GM23338 (cell line): ENCODE data around the gene SERPINB12. TPM values are rescaled to one million over a fixed set of nuclear protein-coding genes. Genes with fewer than 3 reads are reported as not detected.
A peak's percentile ranks its signal among the peaks of the same experiment; 100 is the strongest.

Experiments
- ATAC-seq: fragments of 200-7000 bp; cut with Tn5 transposase; 3 replicates; pipeline ENCODE4 v1.9.1; 2020
- DNase-seq: peaks from one replicate; pipeline ENCODE4 v3.0.0-alpha.2; 2015; ENCODE audit warnings: low spot score
- H2AFZ ChIP-seq: fragments of 200-600 bp; sonication (generic); 2 replicates; pipeline ENCODE4 v1.8.0; 2016; ENCODE audit warnings: antibody characterized with exemption, mild to moderate bottlenecking, moderate library complexity
- H3F3A ChIP-seq: fragments of 200-600 bp; sonication (generic); replicated peaks from 2 replicates; pipeline ENCODE4 v1.8.0; 2017; ENCODE audit warnings: antibody characterized with exemption, mixed run types, low read depth
- H3K27ac ChIP-seq: fragments of 200-600 bp; sonication (generic); 2 replicates; pipeline ENCODE4 v1.6.1; 2016; ENCODE audit warnings: low read depth
- H3K27me3 ChIP-seq: fragments of 200-600 bp; sonication (generic); 2 replicates; pipeline ENCODE4 v1.8.0; 2016; ENCODE audit warnings: mild to moderate bottlenecking, mixed run types, moderate library complexity; ENCODE audit not compliant: insufficient read depth
- H3K36me3 ChIP-seq: fragments of 200-600 bp; sonication (generic); 2 replicates; pipeline ENCODE4 v1.8.0; 2016; ENCODE audit warnings: mild to moderate bottlenecking; ENCODE audit not compliant: insufficient read depth
- H3K4me1 ChIP-seq: fragments of 200-600 bp; sonication (generic); 2 replicates; pipeline ENCODE4 v1.8.0; 2016; ENCODE audit warnings: mild to moderate bottlenecking, moderate library complexity; ENCODE audit not compliant: insufficient read depth
- H3K4me2 ChIP-seq: fragments of 200-600 bp; sonication (generic); 2 replicates; pipeline ENCODE4 v1.7.1; 2017; ENCODE audit warnings: mixed run types
- H3K4me3 ChIP-seq: fragments of 200-600 bp; sonication (generic); 2 replicates; pipeline ENCODE4 v1.6.1; 2016; ENCODE audit warnings: mixed run types
- H3K79me2 ChIP-seq: fragments of 200-600 bp; sonication (generic); replicated peaks from 2 replicates; pipeline ENCODE4 v1.8.0; 2017; ENCODE audit warnings: mild to moderate bottlenecking; ENCODE audit not compliant: insufficient read depth
- H3K9me2 ChIP-seq: fragments of 200-600 bp; sonication (generic); 2 replicates; pipeline ENCODE4 v1.8.0; 2017; ENCODE audit not compliant: insufficient read depth
- H4K20me1 ChIP-seq: fragments of 200-600 bp; sonication (generic); replicated peaks from 2 replicates; pipeline ENCODE4 v1.8.0; 2017; ENCODE audit warnings: mild to moderate bottlenecking; ENCODE audit not compliant: insufficient read depth
- H3K27ac Mint-ChIP-seq: 2 replicates; pipeline ENCODE4 v1.8.0; 2020; ENCODE audit warnings: inconsistent platforms, mild to moderate bottlenecking, moderate library complexity, mixed read lengths
- H3K27me3 Mint-ChIP-seq: 3 replicates; pipeline ENCODE4 v1.8.0; 2022; ENCODE audit warnings: low read depth, mild to moderate bottlenecking, moderate library complexity, mixed read lengths, inconsistent platforms; ENCODE audit not compliant: insufficient read depth, poor library complexity
- H3K36me3 Mint-ChIP-seq: 3 replicates; pipeline ENCODE4 v1.8.0; 2021; ENCODE audit warnings: low read depth, mild to moderate bottlenecking, inconsistent platforms, moderate library complexity, mixed read lengths
- H3K4me1 Mint-ChIP-seq: 3 replicates; pipeline ENCODE4 v1.8.0; 2020; ENCODE audit warnings: mild to moderate bottlenecking, inconsistent platforms, mixed read lengths
- H3K4me3 Mint-ChIP-seq: 3 replicates; pipeline ENCODE4 v1.8.0; 2021; ENCODE audit warnings: moderate library complexity, mild to moderate bottlenecking, inconsistent platforms, mixed read lengths
- H3K9me3 Mint-ChIP-seq: 3 replicates; pipeline ENCODE4 v1.8.0; 2020; ENCODE audit warnings: moderate library complexity, mild to moderate bottlenecking, inconsistent platforms, mixed read lengths
- CREB1 ChIP-seq: fragments of 250-450 bp; sonication (Bioruptor Pico); IDR thresholded peaks from 2 replicates; pipeline ENCODE4 v1.5.0; 2020; ENCODE audit warnings: low read depth, mild to moderate bottlenecking, moderate library complexity
- EZH2 ChIP-seq: fragments of 200-600 bp; sonication (generic); IDR thresholded peaks from one replicate; pipeline ENCODE4 v1.8.0; 2017; ENCODE audit warnings: antibody characterized with exemption, mild to moderate bottlenecking, low read depth; ENCODE audit not compliant: unreplicated experiment
- EZH2phosphoT487 ChIP-seq: fragments of 200-600 bp; sonication (generic); IDR thresholded peaks from one replicate; pipeline ENCODE4 v1.8.1; 2018; ENCODE audit warnings: antibody characterized with exemption; ENCODE audit not compliant: unreplicated experiment
- JUNB ChIP-seq: IDR thresholded peaks from one replicate; pipeline ENCODE4 v1.6.1; 2016; ENCODE audit warnings: antibody characterized with exemption; ENCODE audit not compliant: unreplicated experiment
- NANOG ChIP-seq: IDR thresholded peaks from 2 replicates; pipeline ENCODE4 v1.6.1; 2016; ENCODE audit warnings: antibody characterized with exemption, borderline replicate concordance
- POLR2AphosphoS5 ChIP-seq: IDR thresholded peaks from 2 replicates; pipeline ENCODE4 v1.6.1; 2016; ENCODE audit warnings: antibody characterized with exemption, low read depth
- STAT1 ChIP-seq: IDR thresholded peaks from one replicate; pipeline ENCODE4 v1.6.1; 2016; ENCODE audit warnings: antibody characterized with exemption; ENCODE audit not compliant: unreplicated experiment
- ZNF114 ChIP-seq: fragments of 250-450 bp; sonication (Bioruptor Pico); IDR thresholded peaks from 2 replicates; pipeline ENCODE4 v1.5.0; 2020; ENCODE audit warnings: mild to moderate bottlenecking, moderate library complexity
- ZNF331 ChIP-seq: fragments of 250-450 bp; sonication (Bioruptor Pico); IDR thresholded peaks from 2 replicates; pipeline ENCODE4 v1.5.0; 2020; ENCODE audit warnings: low read depth, mild to moderate bottlenecking, moderate library complexity
- polyA plus RNA-seq: library from polyadenylated mRNA; unstranded; fragments of >200 nt; fragmentation: Nextera tagmentation; extraction: Ambion mirVana; gene quantifications from 2 replicates; pipeline ENCODE4 v1.2.1, GENCODE V29; 2016
- total RNA-seq: library from RNA; depleted of rRNA; stranded (reverse); fragments of >200 nt; shearing (Covaris generic); gene quantifications from 2 replicates; pipeline ENCODE4 v1.2.3, GENCODE V29; 2014
- TF ChIP-seq, protein P1 (sequence below), 2 experiments: fragments of 200-600 bp in 1 of 2; sonication (generic) in 1 of 2; conservative IDR thresholded peaks; 2 replicates each; pipeline versions ENCODE4 v1.5.1 to v1.6.1; 2016 to 2017; ENCODE audit warnings: antibody characterized with exemption in 2 of 2, low read depth in 2 of 2, mild to moderate bottlenecking in 2 of 2, moderate library complexity in 1 of 2
- TF ChIP-seq, protein P2 (sequence below): fragments of 250-450 bp; sonication (Bioruptor Pico); IDR thresholded peaks from 2 replicates; pipeline ENCODE4 v1.5.0; 2020; ENCODE audit warnings: mild to moderate bottlenecking, moderate library complexity
- TF ChIP-seq, protein P3 (sequence below): IDR thresholded peaks from one replicate; pipeline ENCODE4 v1.6.1; 2018; ENCODE audit warnings: antibody characterized with exemption; ENCODE audit not compliant: unreplicated experiment
- TF ChIP-seq, protein P4 (sequence below): IDR thresholded peaks from 2 replicates; pipeline ENCODE4 v1.6.1; 2016; ENCODE audit warnings: antibody characterized with exemption

SERPINB12 gene
- total and polyA plus RNA-seq, 2 experiments from 2014 or later: not detected

DNA sequence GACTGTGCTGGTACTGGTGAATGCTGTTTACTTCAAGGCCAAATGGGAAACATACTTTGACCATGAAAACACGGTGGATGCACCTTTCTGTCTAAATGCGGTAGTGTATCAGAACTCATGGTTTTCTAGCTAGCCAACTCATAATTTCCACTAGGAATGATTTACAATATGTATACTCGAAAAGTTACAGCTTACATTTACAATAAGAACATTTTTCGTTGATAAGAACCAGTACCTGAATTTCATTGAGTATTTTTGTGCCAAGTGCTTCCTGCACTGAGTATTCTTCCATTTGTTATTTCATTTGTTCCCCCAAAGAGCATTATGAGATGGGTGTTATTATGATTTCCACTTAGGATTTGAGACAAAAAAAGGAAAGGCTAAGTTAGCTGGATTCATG lies 21.9 kb downstream of the SERPINB12 start:
- Mint-ChIP-seq H3K27ac (no peak overlapping the region), H3K27me3 (peaks cover 2% of the 10 kb centered on the region), H3K4me3 (no peak overlapping the region), H3K36me3 (no peaks in the 10 kb centered on the region), H3K4me1 (0 out of 3 replicates have a peak, but pooled peaks cover 2% of the 10 kb centered on the region), H3K9me3 (no peaks in the 10 kb centered on the region)
- Histone ChIP-seq H3K4me2 (no peak overlapping the region), H3K9me2 (no peaks in the 10 kb centered on the region), H3K27me3 (no peaks in the 10 kb centered on the region), H2AFZ (0 out of 2 replicates have a peak overlapping the region, but pooled peaks have one; percentile 32), H3F3A (no peaks in the 10 kb centered on the region), H3K4me1 (no peaks in the 10 kb centered on the region), H3K36me3 (no peaks in the 10 kb centered on the region), H3K79me2 (no peaks in the 10 kb centered on the region), H3K4me3 (no peak overlapping the region), H3K27ac (no peak overlapping the region), H4K20me1 (no peaks in the 10 kb centered on the region)
- DNase-seq (no peak), ATAC-seq (no peak)
- no peak for TF ChIP-seq STAT1
- TF ChIP-seq, protein P1, sequence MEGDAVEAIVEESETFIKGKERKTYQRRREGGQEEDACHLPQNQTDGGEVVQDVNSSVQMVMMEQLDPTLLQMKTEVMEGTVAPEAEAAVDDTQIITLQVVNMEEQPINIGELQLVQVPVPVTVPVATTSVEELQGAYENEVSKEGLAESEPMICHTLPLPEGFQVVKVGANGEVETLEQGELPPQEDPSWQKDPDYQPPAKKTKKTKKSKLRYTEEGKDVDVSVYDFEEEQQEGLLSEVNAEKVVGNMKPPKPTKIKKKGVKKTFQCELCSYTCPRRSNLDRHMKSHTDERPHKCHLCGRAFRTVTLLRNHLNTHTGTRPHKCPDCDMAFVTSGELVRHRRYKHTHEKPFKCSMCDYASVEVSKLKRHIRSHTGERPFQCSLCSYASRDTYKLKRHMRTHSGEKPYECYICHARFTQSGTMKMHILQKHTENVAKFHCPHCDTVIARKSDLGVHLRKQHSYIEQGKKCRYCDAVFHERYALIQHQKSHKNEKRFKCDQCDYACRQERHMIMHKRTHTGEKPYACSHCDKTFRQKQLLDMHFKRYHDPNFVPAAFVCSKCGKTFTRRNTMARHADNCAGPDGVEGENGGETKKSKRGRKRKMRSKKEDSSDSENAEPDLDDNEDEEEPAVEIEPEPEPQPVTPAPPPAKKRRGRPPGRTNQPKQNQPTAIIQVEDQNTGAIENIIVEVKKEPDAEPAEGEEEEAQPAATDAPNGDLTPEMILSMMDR (conservative IDR thresholded peaks at IDR 0.05; ENCODE audit: low read depth in 2 of 2): no peak
- TF ChIP-seq, protein P2, sequence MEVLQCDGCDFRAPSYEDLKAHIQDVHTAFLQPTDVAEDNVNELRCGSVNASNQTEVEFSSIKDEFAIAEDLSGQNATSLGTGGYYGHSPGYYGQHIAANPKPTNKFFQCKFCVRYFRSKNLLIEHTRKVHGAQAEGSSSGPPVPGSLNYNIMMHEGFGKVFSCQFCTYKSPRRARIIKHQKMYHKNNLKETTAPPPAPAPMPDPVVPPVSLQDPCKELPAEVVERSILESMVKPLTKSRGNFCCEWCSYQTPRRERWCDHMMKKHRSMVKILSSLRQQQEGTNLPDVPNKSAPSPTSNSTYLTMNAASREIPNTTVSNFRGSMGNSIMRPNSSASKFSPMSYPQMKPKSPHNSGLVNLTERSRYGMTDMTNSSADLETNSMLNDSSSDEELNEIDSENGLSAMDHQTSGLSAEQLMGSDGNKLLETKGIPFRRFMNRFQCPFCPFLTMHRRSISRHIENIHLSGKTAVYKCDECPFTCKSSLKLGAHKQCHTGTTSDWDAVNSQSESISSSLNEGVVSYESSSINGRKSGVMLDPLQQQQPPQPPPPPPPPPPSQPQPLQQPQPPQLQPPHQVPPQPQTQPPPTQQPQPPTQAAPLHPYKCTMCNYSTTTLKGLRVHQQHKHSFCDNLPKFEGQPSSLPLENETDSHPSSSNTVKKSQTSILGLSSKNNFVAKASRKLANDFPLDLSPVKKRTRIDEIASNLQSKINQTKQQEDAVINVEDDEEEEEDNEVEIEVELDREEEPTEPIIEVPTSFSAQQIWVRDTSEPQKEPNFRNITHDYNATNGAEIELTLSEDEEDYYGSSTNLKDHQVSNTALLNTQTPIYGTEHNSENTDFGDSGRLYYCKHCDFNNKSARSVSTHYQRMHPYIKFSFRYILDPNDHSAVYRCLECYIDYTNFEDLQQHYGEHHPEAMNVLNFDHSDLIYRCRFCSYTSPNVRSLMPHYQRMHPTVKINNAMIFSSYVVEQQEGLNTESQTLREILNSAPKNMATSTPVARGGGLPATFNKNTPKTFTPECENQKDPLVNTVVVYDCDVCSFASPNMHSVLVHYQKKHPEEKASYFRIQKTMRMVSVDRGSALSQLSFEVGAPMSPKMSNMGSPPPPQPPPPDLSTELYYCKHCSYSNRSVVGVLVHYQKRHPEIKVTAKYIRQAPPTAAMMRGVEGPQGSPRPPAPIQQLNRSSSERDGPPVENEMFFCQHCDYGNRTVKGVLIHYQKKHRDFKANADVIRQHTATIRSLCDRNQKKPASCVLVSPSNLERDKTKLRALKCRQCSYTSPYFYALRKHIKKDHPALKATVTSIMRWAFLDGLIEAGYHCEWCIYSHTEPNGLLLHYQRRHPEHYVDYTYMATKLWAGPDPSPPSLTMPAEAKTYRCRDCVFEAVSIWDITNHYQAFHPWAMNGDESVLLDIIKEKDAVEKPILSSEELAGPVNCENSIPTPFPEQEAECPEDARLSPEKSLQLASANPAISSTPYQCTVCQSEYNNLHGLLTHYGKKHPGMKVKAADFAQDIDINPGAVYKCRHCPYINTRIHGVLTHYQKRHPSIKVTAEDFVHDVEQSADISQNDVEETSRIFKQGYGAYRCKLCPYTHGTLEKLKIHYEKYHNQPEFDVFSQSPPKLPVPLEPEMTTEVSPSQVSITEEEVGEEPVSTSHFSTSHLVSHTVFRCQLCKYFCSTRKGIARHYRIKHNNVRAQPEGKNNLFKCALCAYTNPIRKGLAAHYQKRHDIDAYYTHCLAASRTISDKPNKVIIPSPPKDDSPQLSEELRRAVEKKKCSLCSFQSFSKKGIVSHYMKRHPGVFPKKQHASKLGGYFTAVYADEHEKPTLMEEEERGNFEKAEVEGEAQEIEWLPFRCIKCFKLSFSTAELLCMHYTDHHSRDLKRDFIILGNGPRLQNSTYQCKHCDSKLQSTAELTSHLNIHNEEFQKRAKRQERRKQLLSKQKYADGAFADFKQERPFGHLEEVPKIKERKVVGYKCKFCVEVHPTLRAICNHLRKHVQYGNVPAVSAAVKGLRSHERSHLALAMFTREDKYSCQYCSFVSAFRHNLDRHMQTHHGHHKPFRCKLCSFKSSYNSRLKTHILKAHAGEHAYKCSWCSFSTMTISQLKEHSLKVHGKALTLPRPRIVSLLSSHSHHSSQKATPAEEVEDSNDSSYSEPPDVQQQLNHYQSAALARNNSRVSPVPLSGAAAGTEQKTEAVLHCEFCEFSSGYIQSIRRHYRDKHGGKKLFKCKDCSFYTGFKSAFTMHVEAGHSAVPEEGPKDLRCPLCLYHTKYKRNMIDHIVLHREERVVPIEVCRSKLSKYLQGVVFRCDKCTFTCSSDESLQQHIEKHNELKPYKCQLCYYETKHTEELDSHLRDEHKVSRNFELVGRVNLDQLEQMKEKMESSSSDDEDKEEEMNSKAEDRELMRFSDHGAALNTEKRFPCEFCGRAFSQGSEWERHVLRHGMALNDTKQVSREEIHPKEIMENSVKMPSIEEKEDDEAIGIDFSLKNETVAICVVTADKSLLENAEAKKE (CRISPR knock-in tag): no peak
- no peak for TF ChIP-seq CREB1 (CRISPR knock-in tag)
- TF ChIP-seq, protein P3, sequence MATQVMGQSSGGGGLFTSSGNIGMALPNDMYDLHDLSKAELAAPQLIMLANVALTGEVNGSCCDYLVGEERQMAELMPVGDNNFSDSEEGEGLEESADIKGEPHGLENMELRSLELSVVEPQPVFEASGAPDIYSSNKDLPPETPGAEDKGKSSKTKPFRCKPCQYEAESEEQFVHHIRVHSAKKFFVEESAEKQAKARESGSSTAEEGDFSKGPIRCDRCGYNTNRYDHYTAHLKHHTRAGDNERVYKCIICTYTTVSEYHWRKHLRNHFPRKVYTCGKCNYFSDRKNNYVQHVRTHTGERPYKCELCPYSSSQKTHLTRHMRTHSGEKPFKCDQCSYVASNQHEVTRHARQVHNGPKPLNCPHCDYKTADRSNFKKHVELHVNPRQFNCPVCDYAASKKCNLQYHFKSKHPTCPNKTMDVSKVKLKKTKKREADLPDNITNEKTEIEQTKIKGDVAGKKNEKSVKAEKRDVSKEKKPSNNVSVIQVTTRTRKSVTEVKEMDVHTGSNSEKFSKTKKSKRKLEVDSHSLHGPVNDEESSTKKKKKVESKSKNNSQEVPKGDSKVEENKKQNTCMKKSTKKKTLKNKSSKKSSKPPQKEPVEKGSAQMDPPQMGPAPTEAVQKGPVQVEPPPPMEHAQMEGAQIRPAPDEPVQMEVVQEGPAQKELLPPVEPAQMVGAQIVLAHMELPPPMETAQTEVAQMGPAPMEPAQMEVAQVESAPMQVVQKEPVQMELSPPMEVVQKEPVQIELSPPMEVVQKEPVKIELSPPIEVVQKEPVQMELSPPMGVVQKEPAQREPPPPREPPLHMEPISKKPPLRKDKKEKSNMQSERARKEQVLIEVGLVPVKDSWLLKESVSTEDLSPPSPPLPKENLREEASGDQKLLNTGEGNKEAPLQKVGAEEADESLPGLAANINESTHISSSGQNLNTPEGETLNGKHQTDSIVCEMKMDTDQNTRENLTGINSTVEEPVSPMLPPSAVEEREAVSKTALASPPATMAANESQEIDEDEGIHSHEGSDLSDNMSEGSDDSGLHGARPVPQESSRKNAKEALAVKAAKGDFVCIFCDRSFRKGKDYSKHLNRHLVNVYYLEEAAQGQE: no peak
- no peak for TF ChIP-seq ZNF114
- TF ChIP-seq EZH2: no peak
- TF ChIP-seq, protein P4, sequence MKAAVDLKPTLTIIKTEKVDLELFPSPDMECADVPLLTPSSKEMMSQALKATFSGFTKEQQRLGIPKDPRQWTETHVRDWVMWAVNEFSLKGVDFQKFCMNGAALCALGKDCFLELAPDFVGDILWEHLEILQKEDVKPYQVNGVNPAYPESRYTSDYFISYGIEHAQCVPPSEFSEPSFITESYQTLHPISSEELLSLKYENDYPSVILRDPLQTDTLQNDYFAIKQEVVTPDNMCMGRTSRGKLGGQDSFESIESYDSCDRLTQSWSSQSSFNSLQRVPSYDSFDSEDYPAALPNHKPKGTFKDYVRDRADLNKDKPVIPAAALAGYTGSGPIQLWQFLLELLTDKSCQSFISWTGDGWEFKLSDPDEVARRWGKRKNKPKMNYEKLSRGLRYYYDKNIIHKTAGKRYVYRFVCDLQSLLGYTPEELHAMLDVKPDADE: no peak
- no peak for TF ChIP-seq POLR2AphosphoS5
- no peak for TF ChIP-seq NANOG
- TF ChIP-seq EZH2phosphoT487: no peak
- no peak for TF ChIP-seq JUNB
- no peak for TF ChIP-seq ZNF331
